Tibial nerve (tissue), 4 donors: ENCODE results near the gene STIM2.

Source experiments
- CTCF ChIP-seq, 5 experiments: fragments of 200-600 bp in 3 of 5; fragments of 450-650 bp in 2 of 5; sonication (generic) in 3 of 5; IDR thresholded peaks; one replicate each; pipeline ENCODE4 v1.5.1; 2016 to 2019; ENCODE audit warnings: antibody characterized with exemption in 5 of 5, mild to moderate bottlenecking in 3 of 5, moderate library complexity in 2 of 5
- EP300 ChIP-seq, 2 donors: sonication (generic); formaldehyde crosslinking; IDR thresholded peaks; one replicate each; pipeline ENCODE4 v1.6.1; 2017; ENCODE audit warnings: antibody characterized with exemption in 2 of 2, mild to moderate bottlenecking in 1 of 2
- POLR2A ChIP-seq, 2 donors: fragments of 450-650 bp; IDR thresholded peaks; one replicate each; pipeline ENCODE4 v1.6.1; 2017; ENCODE audit warnings: antibody characterized with exemption in 2 of 2, mild to moderate bottlenecking in 2 of 2, moderate library complexity in 2 of 2

GRCh38 chr4:26912810-26913209 is 52.2 kb downstream of the STIM2 start:
- TF ChIP-seq CTCF (IDR thresholded peaks at IDR 0.05) (no peak), POLR2A (IDR thresholded peaks at IDR 0.05) (no peak), EP300 (IDR thresholded peaks at IDR 0.05) (no peak)
